HEK293 (cell line): ENCODE measurements around the gene RHOF.

Experiments
- CTCF ChIA-PET: fragments of 350-600 bp; formaldehyde crosslinking; extraction: SDS; loops from one replicate; lab custom pipeline; 2021; ENCODE audit warnings: antibody characterized with exemption; lab: Yijun Ruan, JAX
- POLR2A ChIA-PET: fragments of 300-600 bp; formaldehyde crosslinking; extraction: SDS; loops from one replicate; lab custom pipeline; 2020; ENCODE audit warnings: antibody characterized with exemption, inconsistent platforms; lab: Yijun Ruan, JAX
- H3K27ac ChIP-seq: fragments of 200-500 bp; sonication (Bioruptor generic); 2 replicates; pipeline ENCODE4 v1.5.1; 2014; ENCODE audit warnings: low read depth, low read length, control low read depth, inconsistent platforms; ENCODE audit errors: extremely low read depth
- H3K36me3 ChIP-seq, 2 experiments: fragments of 200-500 bp in 1 of 2; sonication (Bioruptor generic) in 1 of 2; 1 replicate in 1 of 2; 2 replicates in 1 of 2; pipeline ENCODE4 v1.5.1; 2014 to 2017; ENCODE audit warnings: inconsistent platforms in 2 of 2, low read length in 2 of 2; ENCODE audit not compliant: control insufficient read depth in 2 of 2, insufficient read depth in 1 of 2
- H3K4me1 ChIP-seq: fragments of 200-500 bp; sonication (Bioruptor generic); 2 replicates; pipeline ENCODE4 v1.5.1; 2014; ENCODE audit warnings: mild to moderate bottlenecking, low read length, inconsistent platforms; ENCODE audit not compliant: control insufficient read depth, insufficient read depth
- H3K4me3 ChIP-seq: 2 replicates; pipeline ENCODE4 v1.5.1; 2011; ENCODE audit warnings: low read depth, mild to moderate bottlenecking, control low read depth, low read length, moderate library complexity
- H3K9me3 ChIP-seq: fragments of 200-500 bp; sonication (Bioruptor generic); 2 replicates; pipeline ENCODE4 v1.5.1; 2014; ENCODE audit warnings: low read depth, low read length, inconsistent platforms; ENCODE audit not compliant: control insufficient read depth, insufficient read depth
- EGR2 ChIP-seq: fragments of 450-650 bp; formaldehyde crosslinking; IDR thresholded peaks from 2 replicates; pipeline ENCODE4 v1.5.1; 2016; ENCODE audit warnings: low read depth, missing biosample characterization, missing genetic modification characterization
- GFI1B ChIP-seq: fragments of 450-650 bp; formaldehyde crosslinking; IDR thresholded peaks from 2 replicates; pipeline ENCODE4 v1.5.1; 2016; ENCODE audit warnings: missing biosample characterization, missing genetic modification characterization
- GLI2 ChIP-seq: fragments of 450-650 bp; formaldehyde crosslinking; IDR thresholded peaks from 2 replicates; pipeline ENCODE4; 2017; ENCODE audit warnings: missing biosample characterization, missing genetic modification characterization, low read depth, borderline replicate concordance
- GLIS1 ChIP-seq: fragments of 450-650 bp; formaldehyde crosslinking; IDR thresholded peaks from 2 replicates; pipeline ENCODE4 v1.5.1; 2016; ENCODE audit warnings: missing biosample characterization, missing genetic modification characterization
- GLIS2 ChIP-seq: fragments of 450-650 bp; formaldehyde crosslinking; IDR thresholded peaks from 2 replicates; pipeline ENCODE4 v1.5.1; 2016; ENCODE audit warnings: missing biosample characterization, missing genetic modification characterization
- MZF1 ChIP-seq: fragments of 450-650 bp; formaldehyde crosslinking; IDR thresholded peaks from 2 replicates; pipeline ENCODE4 v1.5.1; 2017; ENCODE audit warnings: missing biosample characterization, missing genetic modification characterization, borderline replicate concordance
- PATZ1 ChIP-seq: fragments of 450-650 bp; formaldehyde crosslinking; IDR thresholded peaks from 2 replicates; pipeline ENCODE4 v1.5.1; 2016; ENCODE audit warnings: missing biosample characterization, missing genetic modification characterization
- RBAK ChIP-seq: fragments of 450-650 bp; formaldehyde crosslinking; IDR thresholded peaks from 2 replicates; pipeline ENCODE4 v1.5.1; 2016; ENCODE audit warnings: missing biosample characterization, missing genetic modification characterization
- SP2 ChIP-seq: fragments of 450-650 bp; formaldehyde crosslinking; IDR thresholded peaks from 2 replicates; pipeline ENCODE4 v1.5.1; 2016; ENCODE audit warnings: missing biosample characterization, missing genetic modification characterization
- ZBTB8A ChIP-seq: fragments of 450-650 bp; formaldehyde crosslinking; IDR thresholded peaks from 2 replicates; pipeline ENCODE4 v1.5.1; 2016; ENCODE audit warnings: missing biosample characterization, missing genetic modification characterization
- ZIC2 ChIP-seq: fragments of 450-650 bp; formaldehyde crosslinking; IDR thresholded peaks from 2 replicates; pipeline ENCODE4 v1.5.1; 2016; ENCODE audit warnings: missing biosample characterization, missing genetic modification characterization
- ZNF169 ChIP-seq: fragments of 450-650 bp; formaldehyde crosslinking; IDR thresholded peaks from 2 replicates; pipeline ENCODE4 v1.5.1; 2016; ENCODE audit warnings: missing biosample characterization, missing genetic modification characterization
- ZNF248 ChIP-seq: fragments of 450-650 bp; formaldehyde crosslinking; IDR thresholded peaks from 2 replicates; pipeline ENCODE4 v1.5.1; 2017; ENCODE audit warnings: missing biosample characterization, missing genetic modification characterization
- ZNF324 ChIP-seq: fragments of 450-650 bp; formaldehyde crosslinking; IDR thresholded peaks from 2 replicates; pipeline ENCODE4 v1.5.1; 2016; ENCODE audit warnings: missing biosample characterization, missing genetic modification characterization
- ZNF404 ChIP-seq: fragments of 450-650 bp; formaldehyde crosslinking; IDR thresholded peaks from 2 replicates; pipeline ENCODE4 v1.5.1; 2017; ENCODE audit warnings: missing biosample characterization, missing genetic modification characterization
- ZNF416 ChIP-seq: fragments of 450-650 bp; formaldehyde crosslinking; IDR thresholded peaks from 2 replicates; pipeline ENCODE4 v1.5.1; 2016; ENCODE audit warnings: missing biosample characterization, missing genetic modification characterization
- ZNF501 ChIP-seq: fragments of 450-650 bp; formaldehyde crosslinking; IDR thresholded peaks from 2 replicates; pipeline ENCODE4 v1.5.1; 2016; ENCODE audit warnings: missing biosample characterization, missing genetic modification characterization
- ZNF555 ChIP-seq: fragments of 450-650 bp; formaldehyde crosslinking; conservative IDR thresholded peaks from 2 replicates; pipeline ENCODE4 v1.5.1; 2017; ENCODE audit warnings: missing biosample characterization, mild to moderate bottlenecking, missing genetic modification characterization, inconsistent platforms
- ZNF560 ChIP-seq: fragments of 450-650 bp; formaldehyde crosslinking; IDR thresholded peaks from 2 replicates; pipeline ENCODE4 v1.5.1; 2017; ENCODE audit warnings: missing biosample characterization, missing genetic modification characterization, borderline replicate concordance
- ZNF585B ChIP-seq: fragments of 450-650 bp; formaldehyde crosslinking; IDR thresholded peaks from 2 replicates; pipeline ENCODE4 v1.5.1; 2016; ENCODE audit warnings: missing biosample characterization, missing genetic modification characterization
- ZNF660 ChIP-seq: fragments of 450-650 bp; IDR thresholded peaks from 2 replicates; pipeline ENCODE4 v1.5.1; 2018; ENCODE audit warnings: missing biosample characterization, mild to moderate bottlenecking, missing genetic modification characterization
- ZNF830 ChIP-seq: fragments of 450-650 bp; IDR thresholded peaks from 2 replicates; pipeline ENCODE4 v1.5.0; 2018; ENCODE audit warnings: missing biosample characterization, missing genetic modification characterization, low read depth, mild to moderate bottlenecking, moderate library complexity
- ZXDB ChIP-seq: fragments of 450-650 bp; formaldehyde crosslinking; IDR thresholded peaks from 2 replicates; pipeline ENCODE4 v1.5.1; 2016; ENCODE audit warnings: missing biosample characterization, missing genetic modification characterization
- TF ChIP-seq, protein P1 (sequence below): fragments of 450-650 bp; formaldehyde crosslinking; IDR thresholded peaks from 2 replicates; pipeline ENCODE4 v1.5.1; 2016; ENCODE audit warnings: missing biosample characterization, missing genetic modification characterization, borderline replicate concordance
- TF ChIP-seq, protein P2 (sequence below): fragments of 450-650 bp; formaldehyde crosslinking; conservative IDR thresholded peaks from 2 replicates; pipeline ENCODE4 v1.5.1; 2016; ENCODE audit warnings: low read depth, missing biosample characterization, missing genetic modification characterization

The RHOF gene

GRCh38 chr12:121766290-121767039, 27.0 kb downstream of the RHOF start:
- H3K9me3 ChIP-seq = no peaks in the 10 kb centered on the region
- ChIA-PET POLR2A (no interaction called here), CTCF (interaction anchor here (0.6 to 3.3 kb wide), 7 partner anchors 10 to 288 kb away, joined by 3 to 20 read pairs (median 3); partner anchors contain the start of gene RHOF)
- TF ChIP-seq ZXDB (tag by site-specific recombination) = no peak
- peak; percentile 94 for TF ChIP-seq ZIC2
- no peak for TF ChIP-seq MZF1
- TF ChIP-seq GLIS1 (tag by site-specific recombination) = peak; percentile 90
- TF ChIP-seq ZNF501 (tag by site-specific recombination) = no peak
- no peak for TF ChIP-seq GFI1B (tag by site-specific recombination)
- no peak for TF ChIP-seq ZNF404 (tag by site-specific recombination)
- TF ChIP-seq GLIS2 = peak; percentile 48
- TF ChIP-seq GLI2 (tag by site-specific recombination) = no peak
- no peak overlapping the region for H3K27ac ChIP-seq
- H3K4me1 ChIP-seq = peaks cover 8% of the 10 kb centered on the region
- no peaks in the 10 kb centered on the region; a peak in 1 of 3 replicates for H3K36me3 ChIP-seq
- no peak overlapping the region for H3K4me3 ChIP-seq

DNA sequence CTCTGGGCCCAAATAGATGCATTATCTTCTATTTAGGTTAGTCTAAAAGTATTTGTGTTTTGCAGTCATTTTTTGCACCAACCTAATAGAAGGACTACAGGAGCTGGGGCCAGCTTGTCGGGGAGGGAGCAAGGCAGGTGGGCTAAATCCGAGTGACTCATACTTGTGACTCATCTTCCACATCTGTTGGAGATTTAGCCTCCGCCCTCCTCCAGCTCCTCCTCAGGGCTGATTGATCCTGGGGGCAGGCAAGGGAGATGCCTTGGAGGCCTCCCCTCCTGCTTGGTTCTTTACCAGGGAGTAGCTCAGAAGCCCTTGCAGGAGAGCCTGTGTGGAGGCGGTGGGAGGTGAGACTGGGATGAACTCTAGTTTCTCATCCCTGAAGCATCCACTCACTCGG, 27.9 kb downstream of the RHOF start:
- Histone ChIP-seq H3K4me1 (peaks cover 8% of the 10 kb centered on the region), H3K4me3 (no peak overlapping the region), H3K27ac (no peak overlapping the region), H3K9me3 (no peaks in the 10 kb centered on the region), H3K36me3 (no peaks in the 10 kb centered on the region; a peak in 1 of 3 replicates)
- POLR2A ChIA-PET = interaction anchor here (0.6 to 1.0 kb wide), 4 partner anchors 17 to 75 kb away, joined by 3 to 4 read pairs (median 4); no protein-coding TSS in a partner anchor
- CTCF ChIA-PET = interaction anchor here (0.6 to 3.3 kb wide), 6 partner anchors 11 to 289 kb away, joined by 3 to 20 read pairs (median 4); partner anchors contain the start of gene RHOF
- TF ChIP-seq PATZ1 (tag by site-specific recombination) (peak; percentile 83), ZNF324 (tag by site-specific recombination) (no peak), SP2 (tag by site-specific recombination) (peak; percentile 35; the same call in 1 of the 2 replicates), ZNF555 (tag by site-specific recombination) (no peak), ZNF660 (tag by site-specific recombination) (peak; percentile 85), RBAK (tag by site-specific recombination) (no peak), ZNF169 (tag by site-specific recombination) (no peak), ZNF248 (tag by site-specific recombination) (no peak), ZNF585B (tag by site-specific recombination) (no peak), ZBTB8A (no peak), ZIC2 (peak; percentile 84), EGR2 (tag by site-specific recombination) (peak; percentile 81), ZNF416 (tag by site-specific recombination) (no peak), ZNF560 (tag by site-specific recombination) (no peak), ZNF830 (tag by site-specific recombination) (no peak)
- TF ChIP-seq, protein P1, sequence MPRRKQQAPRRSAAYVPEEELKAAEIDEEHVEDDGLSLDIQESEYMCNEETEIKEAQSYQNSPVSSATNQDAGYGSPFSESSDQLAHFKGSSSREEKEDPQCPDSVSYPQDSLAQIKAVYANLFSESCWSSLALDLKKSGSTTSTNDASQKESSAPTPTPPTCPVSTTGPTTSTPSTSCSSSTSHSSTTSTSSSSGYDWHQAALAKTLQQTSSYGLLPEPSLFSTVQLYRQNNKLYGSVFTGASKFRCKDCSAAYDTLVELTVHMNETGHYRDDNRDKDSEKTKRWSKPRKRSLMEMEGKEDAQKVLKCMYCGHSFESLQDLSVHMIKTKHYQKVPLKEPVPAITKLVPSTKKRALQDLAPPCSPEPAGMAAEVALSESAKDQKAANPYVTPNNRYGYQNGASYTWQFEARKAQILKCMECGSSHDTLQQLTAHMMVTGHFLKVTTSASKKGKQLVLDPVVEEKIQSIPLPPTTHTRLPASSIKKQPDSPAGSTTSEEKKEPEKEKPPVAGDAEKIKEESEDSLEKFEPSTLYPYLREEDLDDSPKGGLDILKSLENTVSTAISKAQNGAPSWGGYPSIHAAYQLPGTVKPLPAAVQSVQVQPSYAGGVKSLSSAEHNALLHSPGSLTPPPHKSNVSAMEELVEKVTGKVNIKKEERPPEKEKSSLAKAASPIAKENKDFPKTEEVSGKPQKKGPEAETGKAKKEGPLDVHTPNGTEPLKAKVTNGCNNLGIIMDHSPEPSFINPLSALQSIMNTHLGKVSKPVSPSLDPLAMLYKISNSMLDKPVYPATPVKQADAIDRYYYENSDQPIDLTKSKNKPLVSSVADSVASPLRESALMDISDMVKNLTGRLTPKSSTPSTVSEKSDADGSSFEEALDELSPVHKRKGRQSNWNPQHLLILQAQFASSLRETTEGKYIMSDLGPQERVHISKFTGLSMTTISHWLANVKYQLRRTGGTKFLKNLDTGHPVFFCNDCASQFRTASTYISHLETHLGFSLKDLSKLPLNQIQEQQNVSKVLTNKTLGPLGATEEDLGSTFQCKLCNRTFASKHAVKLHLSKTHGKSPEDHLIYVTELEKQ (tag by site-specific recombination) = peak; percentile 49; the same call in 1 of the 2 replicates
- TF ChIP-seq, protein P2, sequence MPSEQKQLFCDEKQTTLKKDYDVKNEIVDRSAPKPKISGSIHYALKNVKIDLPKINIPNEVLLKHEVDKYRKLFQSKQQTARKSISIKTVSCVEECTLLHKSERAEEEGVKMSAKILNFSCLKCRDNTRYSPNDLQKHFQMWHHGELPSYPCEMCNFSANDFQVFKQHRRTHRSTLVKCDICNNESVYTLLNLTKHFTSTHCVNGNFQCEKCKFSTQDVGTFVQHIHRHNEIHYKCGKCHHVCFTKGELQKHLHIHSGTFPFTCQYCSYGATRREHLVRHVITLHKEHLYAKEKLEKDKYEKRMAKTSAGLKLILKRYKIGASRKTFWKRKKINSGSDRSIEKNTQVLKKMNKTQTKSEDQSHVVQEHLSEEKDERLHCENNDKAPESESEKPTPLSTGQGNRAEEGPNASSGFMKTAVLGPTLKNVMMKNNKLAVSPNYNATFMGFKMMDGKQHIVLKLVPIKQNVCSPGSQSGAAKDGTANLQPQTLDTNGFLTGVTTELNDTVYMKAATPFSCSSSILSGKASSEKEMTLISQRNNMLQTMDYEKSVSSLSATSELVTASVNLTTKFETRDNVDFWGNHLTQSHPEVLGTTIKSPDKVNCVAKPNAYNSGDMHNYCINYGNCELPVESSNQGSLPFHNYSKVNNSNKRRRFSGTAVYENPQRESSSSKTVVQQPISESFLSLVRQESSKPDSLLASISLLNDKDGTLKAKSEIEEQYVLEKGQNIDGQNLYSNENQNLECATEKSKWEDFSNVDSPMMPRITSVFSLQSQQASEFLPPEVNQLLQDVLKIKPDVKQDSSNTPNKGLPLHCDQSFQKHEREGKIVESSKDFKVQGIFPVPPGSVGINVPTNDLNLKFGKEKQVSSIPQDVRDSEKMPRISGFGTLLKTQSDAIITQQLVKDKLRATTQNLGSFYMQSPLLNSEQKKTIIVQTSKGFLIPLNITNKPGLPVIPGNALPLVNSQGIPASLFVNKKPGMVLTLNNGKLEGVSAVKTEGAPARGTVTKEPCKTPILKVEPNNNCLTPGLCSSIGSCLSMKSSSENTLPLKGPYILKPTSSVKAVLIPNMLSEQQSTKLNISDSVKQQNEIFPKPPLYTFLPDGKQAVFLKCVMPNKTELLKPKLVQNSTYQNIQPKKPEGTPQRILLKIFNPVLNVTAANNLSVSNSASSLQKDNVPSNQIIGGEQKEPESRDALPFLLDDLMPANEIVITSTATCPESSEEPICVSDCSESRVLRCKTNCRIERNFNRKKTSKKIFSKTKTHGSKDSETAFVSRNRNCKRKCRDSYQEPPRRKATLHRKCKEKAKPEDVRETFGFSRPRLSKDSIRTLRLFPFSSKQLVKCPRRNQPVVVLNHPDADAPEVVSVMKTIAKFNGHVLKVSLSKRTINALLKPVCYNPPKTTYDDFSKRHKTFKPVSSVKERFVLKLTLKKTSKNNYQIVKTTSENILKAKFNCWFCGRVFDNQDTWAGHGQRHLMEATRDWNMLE (tag by site-specific recombination) = no peak
